Activated T-helper 9 cell treated with anti-CD3 and anti-CD28 coated beads, Interleukin-2, amount 50 U/mL, for 16 hours (primary cell): ENCODE data around the gene NUAK2.
"Not testable (repeated sequence)": the region's sequence is repeated elsewhere in the genome, so short reads cannot be mapped to it uniquely, and the experiment has no call there.

Experiments
- DNase-seq: peaks from one replicate; pipeline ENCODE4 v3.0.0-alpha.2; 2020; ENCODE audit warnings: low read depth

Gene NUAK2

GRCh38 chr1:205297546-205298177, 23.9 kb downstream of the NUAK2 start:
- not testable (repeated sequence) for DNase-seq

- DNase-seq: no peak
Observed at GRCh38 chr1:205296154-205296553, 25.4 kb downstream of the NUAK2 start.

DNA sequence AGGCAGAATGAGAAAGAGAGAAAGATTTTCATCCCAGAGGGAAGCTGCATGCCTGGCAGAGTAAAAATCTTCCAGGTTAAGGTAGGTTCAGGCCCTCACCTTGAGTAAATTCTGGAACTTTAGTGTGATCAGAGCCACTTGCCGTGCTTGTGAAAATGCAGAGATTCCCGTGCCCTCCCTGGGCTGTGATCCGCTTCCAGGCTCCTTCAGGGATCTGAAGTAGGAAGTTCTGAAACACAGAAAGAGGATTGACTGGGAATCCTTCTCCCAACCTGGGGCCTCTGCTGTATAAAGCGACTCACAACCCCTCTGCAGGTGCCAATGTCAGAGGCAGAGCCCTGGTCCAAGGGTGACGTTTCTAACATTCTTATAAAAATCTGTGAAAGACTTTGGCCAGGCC, 26.6 kb downstream of the NUAK2 start:
- DNase-seq: no peak

DNA sequence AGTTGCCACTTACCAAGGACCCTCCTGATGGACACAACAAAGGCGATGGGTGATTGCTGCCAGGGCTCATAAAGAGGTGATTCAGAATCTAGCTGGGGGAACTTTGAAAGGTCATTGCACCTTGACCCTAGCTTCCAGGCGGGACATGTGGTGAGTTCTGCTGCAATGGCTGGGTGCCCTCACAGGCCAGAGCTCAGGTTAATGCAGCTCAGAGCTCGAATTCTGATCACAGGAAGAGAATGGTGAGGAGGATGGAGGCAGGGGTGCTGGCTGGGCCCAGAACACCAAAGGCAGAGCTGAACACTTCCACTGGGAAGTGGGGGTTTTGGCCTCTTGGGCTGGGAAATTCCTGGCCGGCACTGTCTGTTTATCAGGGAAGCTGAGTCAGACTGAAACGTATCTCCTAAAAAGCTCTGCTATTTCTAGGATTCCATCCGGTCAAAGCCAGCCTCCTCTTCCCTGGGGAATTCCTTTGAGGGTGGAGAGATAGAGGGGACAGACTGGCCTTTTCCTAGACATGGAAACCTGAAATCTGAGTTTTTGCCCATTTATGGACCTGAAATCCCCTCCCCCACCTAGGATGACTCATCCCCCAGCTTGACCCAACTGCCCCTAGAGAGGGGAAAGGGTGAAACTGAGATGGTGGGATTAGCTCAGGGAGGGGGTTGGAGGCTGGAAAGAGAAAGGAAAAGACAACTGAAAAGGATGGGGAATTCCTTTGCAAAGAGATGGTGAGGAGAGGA, 27.2 kb downstream of the NUAK2 start:
- DNase-seq: no peak

DNA sequence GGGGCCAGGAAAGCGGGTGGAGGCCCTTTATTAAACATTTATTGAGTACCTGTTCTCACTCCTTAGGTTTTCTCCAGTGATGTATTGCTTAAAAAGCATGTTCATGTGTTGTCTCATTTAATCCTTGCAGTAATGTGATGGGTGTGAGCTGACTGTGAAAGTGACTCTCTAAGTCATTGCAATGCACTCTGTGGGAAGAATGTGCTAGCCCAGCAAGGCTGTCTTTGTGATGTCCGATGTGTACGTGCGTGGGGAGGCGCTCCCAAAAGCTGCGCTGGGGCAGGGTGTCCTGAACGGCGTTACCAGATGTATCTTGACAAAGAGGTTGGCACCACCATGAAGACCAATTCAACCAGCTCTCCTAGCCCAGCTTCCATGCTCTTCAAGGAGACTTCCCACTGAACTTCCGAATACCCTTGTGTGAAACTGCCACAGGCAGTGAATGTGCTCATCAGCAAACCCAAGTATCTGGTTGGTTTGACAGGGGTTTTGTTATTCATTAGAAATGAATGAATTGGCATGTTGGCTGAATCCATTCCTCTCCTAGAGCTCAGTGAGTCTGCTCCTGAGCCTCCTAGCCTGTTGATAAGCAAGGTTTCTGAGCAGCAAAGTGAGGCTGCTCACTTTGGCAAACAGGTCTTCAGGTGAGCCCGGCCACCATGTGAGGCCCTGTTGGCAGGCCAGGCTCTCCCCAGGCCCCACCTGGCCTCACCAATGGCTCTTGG, 28.0 kb downstream of the NUAK2 start:
- no peak for DNase-seq

- no peak for DNase-seq
Observed at GRCh38 chr1:205291596-205291995, 29.9 kb downstream of the NUAK2 start.

- peak; percentile 61 for DNase-seq
Observed at GRCh38 chr1:205287767-205288559, 33.6 kb downstream of the NUAK2 start.

DNA sequence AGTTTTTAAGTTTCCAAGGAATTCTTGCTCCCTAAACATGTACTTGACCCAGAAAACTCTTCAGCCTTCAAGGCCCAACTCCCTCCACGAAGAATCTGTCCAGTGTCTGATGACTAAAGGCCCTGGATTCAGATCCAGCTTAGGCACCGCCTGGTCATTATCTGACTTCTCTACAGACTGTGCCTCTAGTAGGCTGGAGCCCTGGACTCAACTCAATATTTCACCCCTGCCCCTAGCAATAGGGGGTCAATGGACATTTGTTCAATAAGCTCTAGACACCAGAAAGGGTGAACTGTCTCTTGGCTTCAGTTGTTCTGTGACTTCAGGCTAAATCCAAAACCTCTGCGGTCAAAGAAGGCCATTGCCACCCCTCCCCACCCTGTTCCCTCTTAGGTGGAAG, 34.5 kb downstream of the NUAK2 start:
- no peak for DNase-seq

- peak; percentile 31 for DNase-seq
Observed at GRCh38 chr1:205286335-205286950, 35.1 kb downstream of the NUAK2 start.

- peak; percentile 33 for DNase-seq
Observed at GRCh38 chr1:205285381-205286101, 36.0 kb downstream of the NUAK2 start.

DNA sequence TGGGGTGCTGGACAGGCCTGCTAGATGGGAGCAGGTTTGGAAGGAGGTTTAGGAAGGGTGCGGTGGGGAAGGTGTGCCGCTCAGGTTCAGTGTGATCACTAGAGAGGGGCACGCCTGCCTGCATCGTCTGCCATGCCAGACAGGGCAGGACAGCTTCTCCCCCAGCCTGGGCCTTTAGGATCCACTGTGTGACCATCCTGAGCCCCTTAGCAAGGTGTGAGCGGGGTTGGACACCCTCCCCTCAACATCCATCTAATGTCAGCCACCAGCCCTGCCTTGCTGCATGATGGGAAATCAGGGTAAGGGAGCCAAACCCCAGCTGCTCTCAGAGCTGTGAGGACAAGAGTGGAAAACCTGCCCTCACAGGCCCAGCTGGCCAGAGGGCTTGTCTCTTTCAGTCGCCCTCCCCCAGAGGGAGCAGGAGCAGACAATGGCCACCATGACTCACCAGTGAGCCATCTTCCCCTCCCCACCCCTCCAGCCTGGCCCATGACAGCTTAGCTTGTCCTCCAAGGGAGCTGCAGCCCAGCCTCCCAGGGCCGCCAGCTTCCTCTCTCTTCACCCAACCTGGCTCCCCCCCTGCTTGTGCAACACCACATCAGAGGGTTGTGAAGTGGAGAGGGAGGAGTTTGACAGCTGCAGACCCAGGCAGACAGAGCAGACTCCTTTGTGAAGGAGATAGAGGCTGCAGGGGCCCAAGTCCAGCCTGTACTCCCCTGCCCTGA, 37.0 kb downstream of the NUAK2 start:
- DNase-seq: peak; percentile 73

DNA sequence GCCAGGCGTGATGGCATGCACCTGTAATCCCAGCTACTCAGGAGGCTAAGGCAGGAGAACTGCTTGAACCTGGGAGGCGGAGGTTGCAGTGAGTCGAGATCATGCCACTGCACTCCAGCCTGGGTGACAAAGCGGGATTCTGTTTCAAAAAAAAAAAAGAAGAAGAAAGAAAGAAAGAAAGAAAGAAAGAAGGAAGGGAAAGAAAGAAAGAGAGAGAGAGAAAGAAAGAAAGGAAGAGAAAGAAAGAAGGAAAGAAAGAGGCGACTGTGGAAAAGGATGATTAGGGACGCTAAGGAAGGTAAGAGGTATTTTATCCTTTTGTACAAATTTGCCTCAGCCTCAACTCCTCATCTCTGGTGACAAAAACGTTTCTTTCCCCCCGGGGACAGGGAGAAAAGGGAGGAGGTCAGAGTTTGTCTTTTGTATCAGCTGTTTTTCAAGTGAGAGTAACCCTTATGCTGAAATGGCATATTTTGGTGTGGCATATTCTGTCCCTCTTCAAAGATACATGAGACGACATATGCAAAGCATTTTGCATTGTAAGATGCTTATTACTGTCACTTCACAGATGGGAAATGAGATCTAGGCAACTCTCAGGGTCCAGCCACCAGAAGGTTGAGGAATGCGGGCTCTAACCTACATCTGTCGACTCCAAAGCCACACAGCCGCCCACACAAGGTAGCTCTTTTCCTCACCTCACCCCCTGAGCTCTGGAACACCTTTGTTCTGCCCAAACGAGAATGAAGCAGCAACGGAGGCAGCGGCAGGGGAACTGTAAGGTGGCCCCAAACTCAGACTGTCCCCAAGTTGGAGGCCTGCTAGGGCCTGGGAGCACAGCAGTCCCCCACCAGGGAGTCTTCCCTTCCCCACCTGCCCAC, 38.0 kb downstream of the NUAK2 start:
- DNase-seq: no peak

GRCh38 chr1:205280666-205281395, 40.7 kb downstream of the NUAK2 start:
- DNase-seq: not testable (repeated sequence)

DNA sequence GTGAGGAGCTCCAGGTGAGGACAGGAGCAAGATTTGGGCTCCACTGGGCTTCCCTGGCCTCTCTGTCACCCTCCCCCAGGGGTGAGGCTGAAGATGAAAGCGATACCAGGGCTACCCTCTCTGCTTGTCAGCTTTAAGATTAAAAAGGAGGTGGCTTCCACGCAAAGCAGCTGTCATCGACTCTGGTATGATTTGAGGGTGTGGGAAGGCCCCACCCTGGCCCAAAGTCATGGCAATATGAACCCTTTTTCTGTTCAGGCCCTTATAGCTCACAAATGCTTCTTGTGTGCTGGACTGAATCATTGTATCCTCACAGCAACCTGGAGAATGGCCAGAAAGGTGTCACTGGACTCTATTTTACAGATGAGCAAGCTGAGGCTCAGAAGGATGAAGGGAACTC, 41.6 kb downstream of the NUAK2 start:
- DNase-seq: no peak

- no peak for DNase-seq
Observed at GRCh38 chr1:205276689-205277065, 44.9 kb downstream of the NUAK2 start.

DNA sequence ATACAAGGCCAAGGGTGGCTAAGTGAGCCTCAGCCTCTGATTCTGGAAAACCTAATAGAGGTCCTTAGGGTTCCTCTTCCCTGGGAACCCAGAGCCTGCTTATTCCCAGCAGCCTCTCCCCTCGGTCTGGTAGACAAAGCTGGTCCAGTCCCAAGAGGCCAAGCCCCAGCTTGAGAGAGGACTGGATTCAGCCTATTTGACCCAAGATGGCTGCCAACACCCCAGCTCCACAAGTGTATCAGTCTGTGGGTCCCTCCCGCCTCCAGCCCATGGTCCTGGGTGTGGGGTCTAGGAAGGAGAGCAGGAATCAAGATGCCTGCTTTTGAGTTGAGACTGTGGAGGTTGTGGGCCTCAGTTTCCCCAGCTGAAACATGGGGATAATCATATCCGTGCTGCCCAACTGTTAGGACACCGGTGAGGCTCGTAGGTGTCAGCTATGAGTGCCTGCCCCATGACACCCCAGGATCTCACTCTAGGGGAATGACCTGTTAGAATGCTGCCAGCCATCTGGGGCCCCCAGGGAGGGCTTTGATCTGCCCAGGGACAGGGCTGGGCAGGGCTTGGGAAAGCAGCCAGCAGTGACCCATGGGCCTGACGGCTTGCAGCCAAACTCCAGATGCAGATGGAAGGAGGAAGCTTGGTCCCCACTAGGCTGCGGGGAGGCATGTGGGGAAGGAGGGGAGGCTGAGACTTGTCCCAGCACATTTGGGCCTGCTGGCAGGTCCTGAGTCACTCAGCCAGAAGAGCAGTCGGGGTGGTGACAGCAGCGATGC, 45.4 kb downstream of the NUAK2 start:
- DNase-seq: no peak

DNA sequence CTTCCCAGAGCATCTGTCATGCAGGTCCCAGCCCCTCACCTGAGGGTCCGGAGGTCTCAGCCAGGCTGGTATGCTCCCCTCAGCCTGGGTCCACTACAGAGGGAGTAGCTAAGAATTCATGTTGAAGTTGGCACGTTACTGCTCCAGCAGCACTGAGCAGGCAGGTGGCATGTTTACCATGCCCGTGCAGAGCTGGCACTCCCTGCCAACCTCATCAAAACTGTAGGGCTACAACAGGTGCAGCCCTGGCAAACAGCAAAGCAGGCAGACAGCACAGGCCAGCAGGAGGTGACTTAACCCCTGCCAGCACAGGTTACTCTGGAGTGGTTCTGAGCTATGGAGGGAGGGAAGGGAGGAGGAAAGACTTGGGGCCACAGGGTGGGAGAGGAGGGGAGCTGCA, 46.4 kb downstream of the NUAK2 start:
- no peak for DNase-seq
